ENCODE data around the gene DOCK4.

DNA sequence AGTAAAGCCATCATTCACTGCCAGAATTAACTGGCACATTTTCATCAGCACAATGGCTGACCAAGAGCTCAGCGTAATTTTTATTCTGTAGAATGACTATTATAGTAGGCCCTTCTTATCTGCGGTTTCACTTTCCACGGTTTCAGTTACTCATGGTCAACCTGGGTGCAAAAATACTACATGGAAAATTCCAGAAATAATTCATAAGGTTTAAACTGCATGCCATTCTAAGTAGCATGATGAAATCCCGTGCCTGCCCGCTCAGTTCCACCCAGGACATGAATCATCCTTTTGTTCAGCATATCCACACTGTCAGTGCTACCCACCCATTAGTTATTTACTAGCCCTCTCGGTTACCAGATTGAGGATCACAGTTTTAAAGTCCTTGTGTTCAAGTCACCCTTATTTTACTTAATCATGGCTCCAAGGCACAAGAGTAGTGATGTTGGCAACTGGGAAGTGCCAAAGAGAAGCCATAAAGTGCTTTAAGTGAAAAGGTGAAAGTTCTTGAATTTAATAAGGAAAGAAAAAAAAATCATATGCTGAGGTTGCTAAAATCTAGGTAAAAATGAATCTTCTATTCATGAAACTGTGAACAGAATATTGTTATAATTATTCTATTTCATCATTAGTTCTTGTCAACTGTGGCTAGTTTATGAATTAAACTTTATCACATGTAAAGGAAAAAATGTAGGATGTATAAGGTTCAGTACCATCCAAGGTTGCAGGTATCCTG lies 204.9 kb downstream of the DOCK4 start:
- TF ChIP-seq, protein P1, sequence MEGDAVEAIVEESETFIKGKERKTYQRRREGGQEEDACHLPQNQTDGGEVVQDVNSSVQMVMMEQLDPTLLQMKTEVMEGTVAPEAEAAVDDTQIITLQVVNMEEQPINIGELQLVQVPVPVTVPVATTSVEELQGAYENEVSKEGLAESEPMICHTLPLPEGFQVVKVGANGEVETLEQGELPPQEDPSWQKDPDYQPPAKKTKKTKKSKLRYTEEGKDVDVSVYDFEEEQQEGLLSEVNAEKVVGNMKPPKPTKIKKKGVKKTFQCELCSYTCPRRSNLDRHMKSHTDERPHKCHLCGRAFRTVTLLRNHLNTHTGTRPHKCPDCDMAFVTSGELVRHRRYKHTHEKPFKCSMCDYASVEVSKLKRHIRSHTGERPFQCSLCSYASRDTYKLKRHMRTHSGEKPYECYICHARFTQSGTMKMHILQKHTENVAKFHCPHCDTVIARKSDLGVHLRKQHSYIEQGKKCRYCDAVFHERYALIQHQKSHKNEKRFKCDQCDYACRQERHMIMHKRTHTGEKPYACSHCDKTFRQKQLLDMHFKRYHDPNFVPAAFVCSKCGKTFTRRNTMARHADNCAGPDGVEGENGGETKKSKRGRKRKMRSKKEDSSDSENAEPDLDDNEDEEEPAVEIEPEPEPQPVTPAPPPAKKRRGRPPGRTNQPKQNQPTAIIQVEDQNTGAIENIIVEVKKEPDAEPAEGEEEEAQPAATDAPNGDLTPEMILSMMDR (IDR thresholded peaks at IDR 0.05) = no peak
- TF ChIP-seq POLR2A (IDR thresholded peaks at IDR 0.05) (no peak), POLR2AphosphoS5 (IDR thresholded peaks at IDR 0.05) (no peak)
